Activated CD4-positive, alpha-beta T cell treated with anti-CD3 and anti-CD28 coated beads for 24 hours (primary cell): ENCODE measurements around the gene DOCK1.

Experiments used
- DNase-seq, 2 donors: peaks; one replicate each; pipeline ENCODE4 v3.0.0-alpha.2; 2020; ENCODE audit warnings: low read depth in 2 of 2

The DOCK1 gene

DNA sequence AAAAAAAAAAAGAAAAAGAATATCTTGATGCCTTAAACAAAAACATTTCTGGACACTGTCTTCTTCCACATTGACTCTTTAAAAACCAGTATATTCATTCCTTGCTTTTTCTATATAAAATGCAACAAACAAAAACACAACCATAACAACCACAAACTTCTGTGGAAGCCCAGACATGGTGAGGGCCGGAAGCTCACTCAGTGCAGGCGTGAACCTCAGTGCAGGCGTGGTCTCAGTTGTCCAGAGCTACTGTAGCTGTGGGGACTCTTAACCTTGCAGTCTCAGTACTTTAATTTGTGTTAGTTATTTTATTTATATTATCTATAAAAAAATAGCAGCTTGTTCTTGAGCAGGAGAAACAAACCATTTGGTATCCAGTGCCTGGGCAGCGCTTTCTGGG, 131.8 kb downstream of the DOCK1 start:
- no peak for DNase-seq

DNA sequence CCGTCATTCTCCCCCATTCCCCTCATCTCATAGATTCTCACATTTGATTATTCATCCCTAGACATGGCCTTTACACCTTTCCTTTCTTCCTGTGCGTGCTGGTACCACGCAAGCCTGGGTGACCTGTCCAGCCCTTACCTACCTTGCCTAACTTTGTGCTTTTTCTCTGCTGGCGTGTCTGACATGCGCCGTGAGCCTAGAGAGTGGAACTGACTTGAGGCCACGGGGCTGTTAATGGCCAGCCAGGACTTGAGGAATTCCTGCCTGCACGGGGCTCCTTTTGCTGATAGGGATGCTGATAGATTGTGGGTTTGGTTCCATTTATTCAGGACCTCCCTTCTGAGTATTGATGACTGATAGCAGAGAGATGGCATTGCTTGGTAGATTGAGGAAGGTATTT, 134.2 kb downstream of the DOCK1 start:
- no peak for DNase-seq

DNA sequence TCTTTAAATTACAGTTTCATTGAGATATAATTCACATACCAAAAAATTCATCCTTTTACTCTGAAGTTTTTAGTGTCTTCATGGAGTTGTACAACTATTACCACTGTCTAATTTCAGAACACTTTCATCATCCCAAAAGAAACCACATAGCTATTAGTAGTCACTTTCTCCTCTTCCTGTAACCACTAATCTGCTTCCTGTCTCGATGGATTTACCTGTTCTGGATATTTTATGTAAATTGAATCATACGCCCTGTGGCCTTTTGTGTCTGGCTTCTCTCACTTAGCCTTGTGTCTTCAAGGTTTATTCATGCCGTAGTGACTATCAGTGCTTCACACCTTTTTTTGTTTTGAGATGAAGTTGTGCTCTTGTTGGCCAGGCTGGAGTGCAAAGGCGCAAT, 135.5 kb downstream of the DOCK1 start:
- DNase-seq = no peak

DNA sequence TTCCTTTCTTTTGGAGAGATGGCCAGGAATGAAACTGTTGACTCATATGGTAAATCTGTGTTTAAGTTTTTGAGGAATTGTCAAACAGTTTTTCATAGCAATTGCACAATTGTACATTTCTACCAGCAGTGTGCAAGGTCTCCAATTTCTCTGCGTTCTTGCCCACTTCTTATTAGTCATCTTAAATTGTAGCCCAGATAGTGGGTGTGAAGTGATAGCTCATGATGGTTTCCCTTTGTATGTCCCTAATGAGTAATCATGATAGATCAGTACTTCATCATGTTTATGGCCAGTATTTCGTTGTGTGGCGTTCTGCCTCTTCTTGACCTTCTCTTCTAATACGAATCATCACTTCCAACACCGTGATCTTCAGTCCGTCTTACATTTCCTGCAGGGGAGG, 136.3 kb downstream of the DOCK1 start:
- no peak for DNase-seq

DNA sequence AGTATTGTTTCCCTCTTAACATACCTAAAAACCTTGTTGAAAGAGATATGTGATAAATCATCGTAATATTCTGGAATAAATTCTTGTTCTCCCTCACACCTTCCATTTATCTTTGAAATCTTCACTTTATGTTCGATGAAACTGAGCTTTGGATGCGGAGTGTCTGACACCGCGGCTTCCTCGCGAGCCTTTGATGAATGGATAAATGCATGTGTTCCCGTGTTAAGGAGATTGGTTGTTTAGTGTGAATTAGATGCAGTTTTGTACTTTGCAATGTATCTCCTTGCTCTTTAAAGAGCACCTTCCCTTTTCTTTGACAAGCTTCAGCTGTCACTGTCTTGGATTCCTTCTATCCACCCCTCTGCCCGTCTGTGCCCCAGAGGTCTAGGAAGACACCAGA, 138.1 kb downstream of the DOCK1 start:
- DNase-seq = no peak

DNA sequence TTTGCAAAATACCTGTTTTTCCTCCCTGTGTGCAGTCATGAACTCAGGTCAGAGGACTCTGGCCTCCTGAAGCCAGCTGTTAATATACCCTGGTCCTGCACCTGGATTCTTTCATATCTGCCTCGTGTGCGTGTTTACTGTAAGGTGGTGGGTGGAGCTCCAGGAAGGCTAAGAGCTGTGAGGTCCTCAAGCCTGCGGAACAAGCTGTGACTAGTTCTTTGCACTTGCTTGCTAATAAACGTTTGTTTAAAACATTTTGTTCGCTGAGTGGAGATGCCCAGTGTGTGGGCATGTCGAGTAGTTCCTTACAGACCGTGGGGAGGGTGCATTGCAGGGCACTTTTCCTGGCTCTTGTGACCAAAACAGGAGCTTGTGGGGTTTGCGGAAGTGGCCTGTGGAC, 139.0 kb downstream of the DOCK1 start:
- DNase-seq = no peak

DNA sequence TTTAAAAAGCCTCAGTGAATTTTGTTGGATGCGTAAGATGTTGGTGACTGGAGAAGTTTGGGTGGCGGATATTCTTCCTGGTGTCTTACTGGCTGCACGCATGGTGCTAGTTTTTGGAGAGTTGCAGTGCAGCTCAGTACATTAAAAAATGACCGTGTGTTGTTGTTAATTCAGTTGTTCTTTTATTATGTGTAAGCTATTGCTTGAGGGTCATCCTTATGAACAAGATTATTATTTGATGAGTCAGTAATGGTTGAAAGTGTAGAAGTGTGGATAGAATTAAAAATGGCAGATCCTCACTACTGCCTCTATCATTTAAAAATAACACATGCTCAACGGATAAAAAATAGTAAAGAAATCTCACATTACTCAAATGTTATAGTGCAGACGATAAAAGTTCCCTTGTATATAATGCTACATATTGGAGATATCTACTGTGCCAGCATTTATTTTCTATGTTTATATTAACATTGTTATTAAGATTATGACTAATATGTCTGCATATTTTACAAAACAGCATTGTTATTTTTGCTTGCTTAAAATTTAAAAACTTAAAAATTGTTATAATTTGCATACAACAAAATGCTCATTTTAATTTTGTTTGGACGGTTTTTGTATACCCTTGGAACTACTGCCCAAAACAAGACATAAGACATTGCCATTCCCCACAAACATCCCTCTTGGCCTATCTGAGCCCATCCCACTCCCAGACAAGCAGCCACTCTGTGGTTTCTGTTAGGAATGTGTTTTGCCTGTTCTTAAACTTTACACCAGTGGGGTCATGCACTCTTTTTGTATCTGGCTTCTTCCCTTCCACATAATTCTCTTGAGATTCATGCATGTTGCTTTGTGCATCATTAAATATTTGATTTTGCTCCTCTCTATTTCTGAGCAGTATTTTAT, 142.0 kb downstream of the DOCK1 start:
- no peak for DNase-seq

DNA sequence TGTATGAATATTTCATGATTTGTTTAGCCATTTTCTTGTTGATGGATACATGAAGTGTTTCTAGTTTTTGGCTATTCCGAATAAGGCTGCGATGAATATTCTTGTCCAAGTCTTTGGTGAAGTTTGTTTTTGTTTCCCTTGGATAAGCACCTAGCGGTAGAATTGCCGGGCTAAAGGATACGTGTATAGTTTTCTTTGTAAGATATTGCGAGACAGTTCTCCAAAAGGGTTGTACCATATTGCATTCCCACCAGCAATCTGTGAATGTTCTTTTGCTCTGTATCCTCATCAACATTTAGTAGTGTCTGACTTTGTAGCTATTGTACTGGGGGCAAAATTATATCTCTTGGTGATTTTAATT, 142.6 kb downstream of the DOCK1 start:
- no peak for DNase-seq

DNA sequence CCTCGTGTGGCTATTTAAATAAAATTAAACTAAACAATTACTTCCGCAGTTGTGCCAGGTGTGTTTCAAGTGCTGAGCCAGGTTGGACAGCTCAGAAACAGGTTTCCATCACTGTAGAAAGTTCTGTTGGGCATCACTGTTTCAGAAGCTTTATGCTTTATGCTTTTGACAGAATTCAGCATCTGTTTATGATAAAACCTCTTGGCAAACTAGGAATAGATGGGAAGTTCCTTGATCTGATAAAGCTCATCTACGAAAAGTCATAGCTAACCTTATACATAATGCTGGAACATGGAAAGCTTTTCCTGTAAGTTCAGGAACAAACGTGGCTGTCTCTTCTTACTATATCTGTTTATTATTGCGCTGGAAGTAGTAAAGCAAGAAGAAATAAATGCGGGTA, 143.4 kb downstream of the DOCK1 start:
- DNase-seq = no peak

DNA sequence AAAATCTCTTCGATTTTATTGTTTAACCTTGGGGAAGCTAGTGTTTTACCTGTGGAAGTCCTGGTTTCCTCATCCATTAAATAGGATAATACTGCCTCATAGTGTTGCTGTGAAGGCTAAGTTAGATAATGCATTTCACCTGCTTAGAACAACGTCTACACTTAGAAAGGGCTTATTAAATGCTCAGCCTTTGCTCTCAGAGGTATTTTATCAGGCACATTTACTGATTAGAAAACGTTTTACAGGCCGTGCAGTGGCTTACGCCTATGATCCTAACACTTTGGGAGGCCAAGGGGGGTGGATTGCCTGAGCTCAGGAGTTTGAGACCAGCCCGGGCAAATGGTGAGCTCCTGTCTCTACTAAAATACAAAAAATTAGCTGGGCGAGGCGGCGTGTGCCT, 146.8 kb downstream of the DOCK1 start:
- no peak for DNase-seq

DNA sequence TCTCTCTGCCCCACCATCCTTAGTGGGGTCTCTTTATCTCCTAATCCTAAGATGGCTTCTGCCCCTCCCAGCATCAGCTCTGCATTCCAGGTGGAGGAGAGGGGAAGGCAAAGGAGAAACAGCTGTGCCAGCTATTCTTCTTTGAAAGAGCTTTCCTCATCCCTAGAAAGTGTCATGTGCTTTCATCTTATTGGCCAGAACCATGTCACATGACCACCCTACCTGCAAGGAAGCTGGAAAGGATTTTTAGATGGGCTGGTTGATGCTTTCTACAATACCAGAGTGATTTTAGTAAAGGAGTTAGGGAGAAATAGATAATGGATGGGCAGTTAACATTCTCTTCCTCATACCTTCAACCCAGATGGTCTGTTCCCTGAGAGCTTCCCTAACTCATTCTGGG, 150.0 kb downstream of the DOCK1 start:
- DNase-seq = no peak

DNA sequence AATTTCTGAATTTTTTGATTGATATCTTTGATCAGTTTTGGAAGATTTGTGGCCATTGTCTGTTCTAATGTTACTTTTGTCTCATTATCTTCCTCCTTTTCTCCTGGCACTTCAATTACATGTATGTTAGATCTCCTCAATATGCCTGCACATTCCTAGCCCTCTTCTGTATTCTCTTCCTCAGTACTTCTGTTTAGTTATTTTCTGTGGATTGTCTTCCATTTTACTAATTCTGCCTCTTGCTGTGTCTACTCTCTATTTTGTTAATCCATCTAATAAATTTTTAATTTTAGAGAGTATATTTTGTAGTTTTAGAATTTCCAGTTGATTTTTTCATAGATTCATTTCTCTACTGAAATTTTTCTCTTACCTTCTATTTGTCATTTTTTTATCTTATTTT, 154.1 kb downstream of the DOCK1 start:
- DNase-seq = no peak

DNA sequence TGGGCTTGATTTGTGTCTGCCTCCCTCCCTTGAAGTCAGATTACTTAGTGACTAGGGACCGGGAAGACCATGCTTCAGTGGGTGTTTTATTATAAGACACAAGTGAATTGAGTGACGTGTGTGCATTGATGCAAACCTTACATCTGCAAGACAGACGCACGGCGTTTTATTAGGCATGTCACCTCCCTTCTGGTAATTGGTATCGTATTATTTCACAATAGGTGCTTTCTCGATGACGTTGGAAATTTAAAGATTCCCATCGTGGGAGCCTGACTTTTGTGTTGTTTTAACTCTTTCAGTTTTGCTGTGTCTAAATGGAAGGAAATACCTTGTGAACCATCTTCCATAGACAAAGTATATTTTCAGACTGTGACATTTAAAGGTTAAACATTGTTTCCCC, 158.5 kb downstream of the DOCK1 start:
- DNase-seq = no peak

DNA sequence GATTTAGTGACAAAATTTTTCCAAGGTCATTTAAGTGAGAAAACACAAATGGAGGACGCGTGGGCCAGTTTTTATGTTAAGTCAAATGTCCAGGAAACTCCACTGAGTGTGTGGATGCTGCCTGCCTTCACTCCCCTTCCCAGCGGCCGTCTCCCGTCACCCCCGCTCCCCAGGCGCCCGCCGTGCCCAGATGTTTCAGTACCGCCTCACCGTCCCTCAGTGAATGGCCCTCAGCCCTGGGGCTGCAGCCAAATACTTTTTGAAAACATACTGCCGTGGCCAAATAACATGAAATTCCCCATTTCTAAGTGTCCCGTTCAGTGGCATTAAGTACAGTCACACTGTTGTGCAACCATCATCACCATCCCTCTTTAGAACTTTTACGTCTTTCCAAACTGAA, 159.2 kb downstream of the DOCK1 start:
- no peak for DNase-seq

DNA sequence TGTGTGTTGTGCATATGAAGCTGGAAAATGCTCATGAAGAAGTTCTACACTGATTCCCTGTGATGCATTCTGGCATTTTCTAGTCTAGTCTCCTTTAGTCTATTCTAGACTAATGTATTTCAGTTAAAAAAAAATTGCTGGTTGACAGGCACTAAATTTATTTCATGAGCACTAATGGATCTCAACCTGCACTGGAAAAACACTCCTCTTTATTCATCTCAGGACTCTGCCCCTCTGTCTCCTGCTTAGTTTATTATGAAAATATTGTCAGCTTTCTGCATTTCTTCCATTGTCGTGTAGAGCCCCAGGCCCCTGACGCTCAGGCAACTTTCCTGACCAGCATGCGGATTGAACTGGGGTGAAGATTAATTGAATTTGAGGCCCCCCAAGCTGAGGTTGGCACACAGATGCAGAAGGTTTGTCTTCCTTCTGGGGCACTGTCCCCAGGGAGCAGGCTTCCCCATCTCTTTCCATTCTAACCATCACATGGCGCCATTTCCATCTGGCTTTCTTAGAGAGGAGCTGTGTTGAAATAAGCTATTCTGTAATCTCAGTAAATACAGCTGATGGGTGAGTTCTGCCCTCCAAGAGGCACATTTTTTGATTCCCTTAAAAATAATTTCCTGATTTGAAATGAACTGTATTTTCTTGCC, 162.4 kb downstream of the DOCK1 start:
- no peak for DNase-seq

DNA sequence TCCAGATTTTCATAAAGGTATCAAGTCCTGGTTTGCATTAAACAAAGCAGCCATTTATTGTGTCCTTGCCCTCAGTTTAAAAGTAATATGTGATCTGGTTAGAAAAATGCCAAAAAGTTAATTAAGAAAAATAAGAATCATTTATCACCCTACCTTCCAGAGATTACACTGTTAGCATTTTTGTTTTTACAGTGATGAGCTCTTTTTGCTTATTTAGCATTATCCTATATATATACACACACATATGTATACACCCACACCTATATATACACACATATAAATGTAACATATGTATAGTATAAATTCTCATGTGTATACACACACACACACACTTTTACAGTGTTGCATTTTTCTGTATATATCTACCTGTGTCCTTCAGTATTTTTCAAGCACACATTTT, 163.3 kb downstream of the DOCK1 start:
- DNase-seq = no peak

DNA sequence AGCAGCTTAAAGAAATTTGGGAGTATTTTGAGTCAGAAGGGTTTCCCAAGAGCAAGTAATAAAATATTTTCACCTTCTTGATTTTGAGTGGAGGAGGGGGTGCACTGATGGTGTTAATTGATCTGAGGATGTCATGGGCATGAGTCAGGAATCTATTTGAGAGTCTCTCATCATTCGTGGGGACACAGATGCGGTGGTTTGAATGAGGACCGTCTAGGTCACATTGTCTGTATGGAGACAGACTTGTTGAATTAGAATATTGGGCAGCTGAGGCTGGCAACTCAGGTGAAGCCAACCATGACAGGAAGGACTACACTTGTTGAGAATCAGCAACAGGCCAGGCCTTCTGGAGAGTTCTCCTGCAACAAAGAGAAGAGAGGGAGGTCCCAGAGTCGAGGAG, 164.2 kb downstream of the DOCK1 start:
- no peak for DNase-seq

DNA sequence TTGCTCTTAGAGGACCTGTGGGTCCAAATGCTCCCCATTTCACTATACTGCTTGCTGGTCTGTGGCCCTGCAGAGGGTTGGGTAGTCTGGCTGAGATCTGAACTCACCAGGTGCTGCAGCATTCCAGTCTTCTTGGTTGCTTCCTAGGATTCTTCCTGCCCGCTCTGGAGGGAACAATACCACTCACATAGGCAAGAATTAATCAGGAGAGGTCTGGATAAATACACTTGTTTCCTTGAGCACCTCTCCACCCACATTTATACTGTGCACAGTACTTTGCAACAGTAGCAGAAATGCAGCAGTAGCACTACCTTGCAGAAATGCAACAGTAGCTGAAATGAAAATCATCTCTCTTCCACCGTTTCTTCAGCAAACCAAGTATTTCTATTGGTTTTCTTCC, 165.9 kb downstream of the DOCK1 start:
- no peak for DNase-seq

DNA sequence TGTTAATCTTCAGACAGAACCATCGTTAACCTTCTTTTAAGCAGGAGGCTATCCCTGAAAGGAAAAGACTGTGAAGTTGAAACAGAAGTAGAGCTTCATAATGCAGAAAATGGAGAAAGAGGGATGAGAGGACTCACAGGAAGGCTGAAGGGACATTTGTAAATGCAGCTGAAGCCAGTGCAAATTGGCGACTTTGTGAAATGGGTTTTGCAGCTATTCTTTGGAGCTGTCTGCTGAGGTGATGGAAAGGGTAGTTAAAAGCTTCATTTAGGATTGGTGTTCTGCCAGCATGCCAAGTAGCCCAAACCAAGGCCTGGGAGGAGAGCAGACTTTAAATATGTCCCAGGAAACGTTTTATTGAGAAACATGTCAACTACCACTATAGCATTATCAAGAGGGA, 168.4 kb downstream of the DOCK1 start:
- DNase-seq = no peak

DNA sequence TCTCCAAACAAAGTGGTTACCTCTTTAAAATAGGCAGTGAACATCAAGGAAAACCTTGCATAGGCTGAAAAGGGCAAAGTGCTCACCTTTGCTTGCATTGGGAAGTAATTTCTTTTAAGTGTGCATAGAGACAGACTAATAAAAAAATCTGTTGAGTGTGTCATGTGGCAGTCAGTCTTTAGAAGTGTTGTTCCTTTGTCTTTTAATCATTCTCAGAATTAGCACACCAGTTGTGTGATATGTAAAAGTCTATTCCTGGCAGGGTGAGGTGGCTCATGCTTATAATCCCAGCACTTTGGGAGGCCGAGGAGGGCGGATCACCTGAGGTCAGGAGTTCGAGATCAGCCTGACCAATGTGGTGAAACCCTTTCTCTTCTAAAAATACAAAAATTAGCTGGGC, 174.2 kb downstream of the DOCK1 start:
- DNase-seq = no peak

DNA sequence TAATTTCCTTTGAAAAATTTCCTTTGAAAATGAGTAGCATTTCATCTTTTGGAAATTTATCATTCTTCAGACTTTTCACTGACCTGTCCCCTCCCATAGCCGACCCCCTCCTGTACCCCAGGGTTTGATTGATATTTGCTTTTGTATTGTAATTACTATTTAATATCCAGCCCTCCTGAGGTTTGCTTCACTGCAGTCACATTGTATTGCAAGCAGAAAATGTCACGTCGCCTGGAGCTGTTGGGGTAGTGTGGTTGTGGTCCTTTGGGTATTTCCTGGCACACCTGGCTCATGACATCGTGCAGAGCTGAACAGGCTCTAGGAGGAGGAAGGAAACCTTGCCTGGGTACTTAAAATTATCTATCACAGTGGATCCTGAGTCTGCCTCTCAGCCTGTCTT, 175.1 kb downstream of the DOCK1 start:
- DNase-seq = no peak

DNA sequence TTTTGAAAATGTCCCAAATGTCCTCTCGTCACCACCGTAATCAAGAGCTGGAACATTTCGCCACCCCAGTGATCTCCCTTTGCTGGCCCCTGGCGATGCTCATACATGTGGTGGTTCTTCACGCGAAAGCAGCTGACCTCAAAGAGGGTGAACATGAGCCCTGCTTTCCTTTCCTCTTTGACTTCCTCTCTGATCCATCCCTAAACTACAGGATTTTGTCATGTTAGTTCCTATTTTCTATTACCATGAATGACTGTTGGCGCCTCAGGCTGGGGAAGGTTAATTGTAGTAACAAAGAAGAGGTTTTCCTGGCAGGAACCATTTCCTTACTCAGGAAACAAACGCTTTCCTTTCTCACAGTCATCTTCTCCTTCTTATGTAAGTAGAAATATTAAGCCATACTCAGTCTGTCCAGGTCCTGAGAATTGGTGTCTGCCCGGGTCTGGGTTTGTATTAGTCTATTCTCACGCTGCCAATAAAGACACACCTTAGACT, 176.7 kb downstream of the DOCK1 start:
- DNase-seq = no peak

DNA sequence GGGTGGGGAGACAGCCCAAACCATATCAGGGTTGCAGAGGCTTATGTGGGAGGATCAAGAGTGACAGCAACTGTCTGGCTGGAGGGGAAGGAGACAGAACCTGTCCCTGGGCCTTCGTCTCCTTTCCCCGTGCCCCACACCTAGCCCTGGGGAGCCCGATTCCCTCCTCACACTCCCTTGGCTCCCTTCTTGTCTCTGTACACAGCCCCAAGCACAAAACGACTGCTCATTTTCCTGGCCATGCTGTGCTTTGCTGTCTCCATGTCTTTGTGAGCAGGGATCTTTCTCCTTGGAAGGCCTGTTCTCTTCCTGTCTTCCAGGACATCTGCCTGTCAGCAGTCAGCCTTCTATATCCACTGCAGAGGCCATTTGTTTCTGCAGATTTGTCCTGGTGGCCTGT, 177.4 kb downstream of the DOCK1 start:
- DNase-seq = no peak

DNA sequence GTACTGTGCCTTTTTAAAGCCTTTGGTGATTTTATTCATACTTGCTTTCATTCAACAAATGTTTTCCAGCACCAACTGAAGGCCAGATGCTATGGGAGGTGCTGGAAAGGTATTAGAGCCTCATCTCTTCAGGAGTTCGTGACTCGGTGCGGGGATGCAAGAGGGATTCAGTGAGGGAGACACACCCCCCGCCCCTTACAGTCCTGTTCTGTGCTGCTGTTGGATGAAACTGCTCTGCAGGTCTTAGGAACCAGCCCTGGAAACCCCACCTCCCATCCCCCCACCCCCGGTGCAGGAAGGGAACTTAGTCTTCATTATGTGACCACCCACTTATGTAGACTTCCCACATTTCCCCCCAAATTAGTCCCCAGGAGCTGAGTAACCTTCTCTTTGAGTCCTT, 180.7 kb downstream of the DOCK1 start:
- DNase-seq = no peak
